HG03097 (cell line): ENCODE data around the gene KCNG3.

Source experiments
- ATAC-seq: cut with Tn5 transposase; IDR thresholded peaks from one replicate; pipeline ENCODE4 v1.9.1; 2021; ENCODE audit not compliant: unreplicated experiment, low FRiP score

Gene KCNG3

GRCh38 chr2:42493468-42494354 is at the start of gene KCNG3:
Gene KCNG3 (minus strand): TSS chr2:42493982. CDS start chr2:42493501, 481 bp downstream.
- ATAC-seq, result no peak

GRCh38 chr2:42542871-42543270 is 49.1 kb upstream of the KCNG3 start:
- no peak for ATAC-seq

GRCh38 chr2:42537493-42537892 is 43.7 kb upstream of the KCNG3 start:
- no peak for ATAC-seq

- no peak for ATAC-seq
Observed at GRCh38 chr2:42532397-42532796, 38.6 kb upstream of the KCNG3 start.

GRCh38 chr2:42523341-42523740 is 29.6 kb upstream of the KCNG3 start:
- no peak for ATAC-seq

GRCh38 chr2:42522035-42522434 is 28.3 kb upstream of the KCNG3 start:
- no peak for ATAC-seq

- ATAC-seq, result no peak
Observed at GRCh38 chr2:42519624-42520023, 25.8 kb upstream of the KCNG3 start.

- ATAC-seq, result no peak
Observed at GRCh38 chr2:42516418-42516901, 22.7 kb upstream of the KCNG3 start.

- no peak for ATAC-seq
Observed at GRCh38 chr2:42513252-42513918, 19.6 kb upstream of the KCNG3 start.

GRCh38 chr2:42510608-42511243 is 16.9 kb upstream of the KCNG3 start:
- ATAC-seq, result no peak

- ATAC-seq, result no peak
Observed at GRCh38 chr2:42510191-42510590, 16.4 kb upstream of the KCNG3 start.

GRCh38 chr2:42504364-42505230 is 10.8 kb upstream of the KCNG3 start:
- ATAC-seq, result no peak

- no peak for ATAC-seq
Observed at GRCh38 chr2:42503291-42503690, 9.5 kb upstream of the KCNG3 start.

GRCh38 chr2:42498497-42498896 is 4.7 kb upstream of the KCNG3 start:
- ATAC-seq, result no peak

- no peak for ATAC-seq
Observed at GRCh38 chr2:42495611-42496010, 1.8 kb upstream of the KCNG3 start.

GRCh38 chr2:42495234-42495581 is 1.4 kb upstream of the KCNG3 start:
- ATAC-seq, result no peak

GRCh38 chr2:42494355-42495233 is 812 bp upstream of the KCNG3 start:
- no peak for ATAC-seq

GRCh38 chr2:42492691-42493467 is 903 bp downstream of the KCNG3 start:
- ATAC-seq, result no peak

GRCh38 chr2:42488297-42488696 is 5.5 kb downstream of the KCNG3 start:
- no peak for ATAC-seq
